GM19025 (cell line): Measurements from ENCODE around the gene EMID1.
"Not testable (repeated sequence)": the region's sequence is repeated elsewhere in the genome, so short reads cannot be mapped to it uniquely, and the experiment has no call there.

ENCODE experiments used
- ATAC-seq: cut with Tn5 transposase; IDR thresholded peaks from one replicate; pipeline ENCODE4 v1.9.1; 2021; ENCODE audit warnings: mild to moderate bottlenecking, low read depth, moderate library complexity; ENCODE audit not compliant: unreplicated experiment

The EMID1 gene

GRCh38 chr22:29225422-29226090 is 19.9 kb downstream of the EMID1 start:
- no peak for ATAC-seq

GRCh38 chr22:29226351-29226981 is 20.8 kb downstream of the EMID1 start:
- ATAC-seq = no peak

- ATAC-seq = no peak
Observed at GRCh38 chr22:29230972-29231875, 25.5 kb downstream of the EMID1 start.

- no peak for ATAC-seq
Observed at GRCh38 chr22:29231971-29232959, 26.6 kb downstream of the EMID1 start.

GRCh38 chr22:29233277-29233877 is 27.7 kb downstream of the EMID1 start:
- ATAC-seq = no peak

GRCh38 chr22:29240481-29240880 is 34.8 kb downstream of the EMID1 start:
- ATAC-seq = not testable (repeated sequence)

- no peak for ATAC-seq
Observed at GRCh38 chr22:29243874-29244446, 38.3 kb downstream of the EMID1 start.

GRCh38 chr22:29244785-29245625 is 39.3 kb downstream of the EMID1 start:
- no peak for ATAC-seq

GRCh38 chr22:29245626-29246385 is 40.1 kb downstream of the EMID1 start:
- ATAC-seq = no peak

GRCh38 chr22:29247891-29248290 is 42.2 kb downstream of the EMID1 start:
- ATAC-seq = not testable (repeated sequence)

- ATAC-seq = no peak
Observed at GRCh38 chr22:29251265-29251664, 45.6 kb downstream of the EMID1 start.

- no peak for ATAC-seq
Observed at GRCh38 chr22:29251981-29252911, 46.5 kb downstream of the EMID1 start.

- ATAC-seq = no peak
Observed at GRCh38 chr22:29253561-29254285, 48.0 kb downstream of the EMID1 start.

GRCh38 chr22:29254286-29254660 is 48.6 kb downstream of the EMID1 start:
- no peak for ATAC-seq

GRCh38 chr22:29255064-29255621 is 49.4 kb downstream of the EMID1 start:
- ATAC-seq = no peak
